ENCODE results near the gene SYNPR.

DNA sequence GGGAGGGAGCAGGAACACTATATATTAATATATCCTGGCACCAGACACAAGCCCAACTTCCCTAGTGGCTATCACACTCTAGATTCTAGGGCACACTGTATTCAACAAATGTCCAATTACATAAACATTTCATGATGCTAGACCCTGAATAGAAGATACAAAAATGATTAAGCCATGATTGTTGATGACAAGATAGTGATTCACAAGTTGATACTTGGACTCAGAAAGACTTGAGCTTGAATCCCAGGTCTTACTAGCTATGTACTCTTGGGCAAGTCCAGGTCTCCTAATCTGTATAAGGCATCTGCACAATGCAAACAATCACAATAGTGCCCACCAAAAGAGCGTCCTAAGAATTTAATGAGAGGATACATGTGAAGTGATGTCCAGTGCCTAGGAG, 364.4 kb downstream of the SYNPR start:
- TF ChIP-seq CTCF (IDR thresholded peaks at IDR 0.05), result no peak
- TF ChIP-seq POLR2A (IDR thresholded peaks at IDR 0.05), result no peak
